SK-N-SH (cell line): ENCODE measurements around the gene NMNAT2. TPM values are rescaled to one million over a fixed set of nuclear protein-coding genes. Genes with fewer than 3 reads are reported as not detected.

Experiments used
- CTCF ChIA-PET: fragments of 300-600, 350-600 bp; formaldehyde crosslinking; extraction: SDS; loops from one replicate; lab custom pipeline; 2021; lab: Yijun Ruan, JAX
- POLR2A ChIA-PET: fragments of 350-600 bp; sonication (Branson Sonifier 250); formaldehyde crosslinking; extraction: SDS; loops from one replicate; lab custom pipeline; 2020; ENCODE audit warnings: antibody characterized with exemption, inconsistent platforms; lab: Yijun Ruan, JAX
- DNase-seq: peaks from one replicate; pipeline ENCODE4 v3.0.0; 2012
- H2AFZ ChIP-seq: fragments of 200-600 bp; sonication (generic); 2 replicates; pipeline ENCODE4 v1.8.1; 2016; ENCODE audit warnings: antibody characterized with exemption, mild to moderate bottlenecking, low read depth
- H3F3A ChIP-seq: fragments of 200-600 bp; sonication (generic); replicated peaks from 2 replicates; pipeline ENCODE3; 2016; ENCODE audit warnings: antibody characterized with exemption, mild to moderate bottlenecking; ENCODE audit not compliant: insufficient read depth
- H3K27ac ChIP-seq, 2 experiments: fragments of 200-500 bp in 1 of 2; fragments of 200-600 bp in 1 of 2; sonication (Bioruptor generic) in 1 of 2; sonication (generic), shearing (Covaris generic) in 1 of 2; 2 replicates each; pipeline versions ENCODE4 v1.5.1 to v1.6.1; 2014 to 2016; ENCODE audit warnings: low read depth in 2 of 2, inconsistent platforms in 1 of 2, low read length in 1 of 2, mild to moderate bottlenecking in 1 of 2, mixed read lengths in 1 of 2
- H3K27me3 ChIP-seq: fragments of 200-600 bp; sonication (generic), shearing (Covaris generic); 2 replicates; pipeline ENCODE4 v1.6.1; 2016; ENCODE audit warnings: mixed run types; ENCODE audit not compliant: insufficient read depth
- H3K36me3 ChIP-seq, 2 experiments: fragments of 200-500 bp in 1 of 2; fragments of 200-600 bp in 1 of 2; sonication (Bioruptor generic) in 1 of 2; sonication (generic) in 1 of 2; replicated peaks in 1 of 2; 2 replicates each; pipeline versions ENCODE3 to v1.5.1; 2014 to 2016; ENCODE audit warnings: low read length in 1 of 2, mild to moderate bottlenecking in 1 of 2; ENCODE audit not compliant: insufficient read depth in 2 of 2, control insufficient read depth in 1 of 2
- H3K4me1 ChIP-seq, 2 experiments: fragments of 200-500 bp in 1 of 2; fragments of 200-600 bp in 1 of 2; sonication (Bioruptor generic) in 1 of 2; sonication (generic), shearing (Covaris generic) in 1 of 2; 2 replicates each; pipeline versions ENCODE4 v1.5.1 to v1.6.1; 2014 to 2016; ENCODE audit warnings: low read depth in 1 of 2, low read length in 1 of 2, mixed run types in 1 of 2; ENCODE audit not compliant: insufficient read depth in 2 of 2, control insufficient read depth in 1 of 2
- H3K4me2 ChIP-seq: fragments of 200-600 bp; sonication (generic), shearing (Covaris generic); 2 replicates; pipeline ENCODE4 v1.6.1; 2017; ENCODE audit warnings: mixed run types
- H3K4me3 ChIP-seq, 2 experiments: fragments of 200-500 bp in 1 of 2; fragments of 200-600 bp in 1 of 2; sonication (Bioruptor generic) in 1 of 2; sonication (generic), shearing (Covaris generic) in 1 of 2; 2 replicates each; pipeline versions ENCODE4 v1.5.1 to v1.8.1; 2014 to 2016; ENCODE audit warnings: low read depth in 2 of 2, inconsistent platforms in 1 of 2, low read length in 1 of 2, mild to moderate bottlenecking in 1 of 2, mixed read lengths in 1 of 2, moderate library complexity in 1 of 2
- H3K79me2 ChIP-seq: fragments of 200-600 bp; sonication (generic); 2 replicates; pipeline ENCODE4 v1.8.1; 2017; ENCODE audit warnings: mild to moderate bottlenecking; ENCODE audit not compliant: insufficient read depth
- H3K9ac ChIP-seq: fragments of 200-600 bp; sonication (generic); 2 replicates; pipeline ENCODE4 v1.6.1; 2017; ENCODE audit warnings: mixed run types
- H3K9me2 ChIP-seq: fragments of 200-600 bp; sonication (generic); 2 replicates; pipeline ENCODE4 v1.6.1; 2017; ENCODE audit warnings: mixed run types
- H3K9me3 ChIP-seq: fragments of 200-600 bp; sonication (generic); 2 replicates; pipeline ENCODE4 v1.6.1; 2017; ENCODE audit warnings: mixed run types, mild to moderate bottlenecking, moderate library complexity
- H4K20me1 ChIP-seq: fragments of 200-600 bp; sonication (generic); 2 replicates; pipeline ENCODE4 v1.6.1; 2017; ENCODE audit warnings: mild to moderate bottlenecking, mixed run types; ENCODE audit not compliant: insufficient read depth
- EP300 ChIP-seq, 2 experiments: IDR thresholded peaks; 2 replicates each; pipeline versions ENCODE4 v1.4.0 to v1.6.1; 2012; ENCODE audit warnings: borderline replicate concordance in 1 of 2, low read depth in 1 of 2, low read length in 1 of 2
- EZH2phosphoT487 ChIP-seq: fragments of 200-600 bp; sonication (generic); IDR thresholded peaks from 2 replicates; pipeline ENCODE4 v1.6.1; 2017; ENCODE audit warnings: low read depth, mixed run types, mild to moderate bottlenecking, antibody characterized with exemption, moderate library complexity, borderline replicate concordance
- FOXJ3 ChIP-seq: sonication (generic); formaldehyde crosslinking; IDR thresholded peaks from 2 replicates; pipeline ENCODE4 v1.5.1; 2020; ENCODE audit warnings: mild to moderate bottlenecking, missing genetic modification reagents
- FOXM1 ChIP-seq: IDR thresholded peaks from 2 replicates; pipeline ENCODE4 v1.4.0; 2012; ENCODE audit warnings: low read depth, mild to moderate bottlenecking
- GABPA ChIP-seq: IDR thresholded peaks from 2 replicates; pipeline ENCODE4 v1.4.0; 2012; ENCODE audit warnings: low read depth, mild to moderate bottlenecking
- GATA2 ChIP-seq: sonication (generic); formaldehyde crosslinking; IDR thresholded peaks from 2 replicates; pipeline ENCODE4 v1.5.0; 2020; ENCODE audit warnings: mild to moderate bottlenecking, missing genetic modification reagents
- JUND ChIP-seq: IDR thresholded peaks from 2 replicates; pipeline ENCODE4 v1.4.0; 2012
- MEF2A ChIP-seq: IDR thresholded peaks from 2 replicates; pipeline ENCODE4 v1.4.0; 2012; ENCODE audit warnings: low read depth, borderline replicate concordance
- MXI1 ChIP-seq: IDR thresholded peaks from 2 replicates; pipeline ENCODE4 v1.6.1; 2012; ENCODE audit warnings: mild to moderate bottlenecking, low read depth, low read length, improper control_type of control experiment
- NRF1 ChIP-seq: IDR thresholded peaks from 2 replicates; pipeline ENCODE4 v1.6.1; 2012; ENCODE audit warnings: low read depth, mild to moderate bottlenecking, low read length
- POLR2AphosphoS5 ChIP-seq: IDR thresholded peaks from 2 replicates; pipeline ENCODE4 v1.6.1; 2012; ENCODE audit warnings: low read depth, low read length
- RFX5 ChIP-seq: IDR thresholded peaks from 2 replicates; pipeline ENCODE4 v1.6.1; 2012; ENCODE audit warnings: mild to moderate bottlenecking, improper control_type of control experiment, low read length
- RXRA ChIP-seq: IDR thresholded peaks from 2 replicates; pipeline ENCODE4 v1.4.0; 2012; ENCODE audit warnings: low read depth, mild to moderate bottlenecking, borderline replicate concordance
- SIN3A ChIP-seq: IDR thresholded peaks from 2 replicates; pipeline ENCODE4 v1.6.1; 2012; ENCODE audit warnings: low read depth, mild to moderate bottlenecking, low read length, moderate library complexity, borderline replicate concordance
- TCF12 ChIP-seq: IDR thresholded peaks from 2 replicates; pipeline ENCODE4 v1.4.0; 2012
- WGBS: methylation state at CpG from one replicate; pipeline ENCODE4 v1.1.6; 2017; ENCODE audit warnings: low lambda C conversion rate; 5-methylcytosine and 5-hydroxymethylcytosine counted together
- polyA plus RNA-seq, 3 experiments: library from polyadenylated mRNA; depleted of rRNA; stranded (reverse); fragments of >200 nt; gene quantifications; 2 replicates each; pipeline ENCODE4 v1.2.3, GENCODE V29; 2012
- TF ChIP-seq, protein P1 (sequence below): IDR thresholded peaks from 2 replicates; pipeline ENCODE4 v1.4.0; 2012; ENCODE audit warnings: low read depth, borderline replicate concordance
- TF ChIP-seq, protein P2 (sequence below): IDR thresholded peaks from 2 replicates; pipeline ENCODE4 v1.6.1; 2012; ENCODE audit warnings: mild to moderate bottlenecking, low read depth, low read length, moderate library complexity
- TF ChIP-seq, protein P3 (sequence below): IDR thresholded peaks from 2 replicates; pipeline ENCODE4 v1.4.0; 2012; ENCODE audit warnings: low read depth, borderline replicate concordance
- TF ChIP-seq, protein P4 (sequence below): IDR thresholded peaks from 2 replicates; pipeline ENCODE4 v1.4.0; 2012; ENCODE audit warnings: low read depth

The NMNAT2 gene
- polyA plus RNA-seq, 1 of the 3 experiments (the other 2 are of a cell fraction): 0.07 TPM

DNA sequence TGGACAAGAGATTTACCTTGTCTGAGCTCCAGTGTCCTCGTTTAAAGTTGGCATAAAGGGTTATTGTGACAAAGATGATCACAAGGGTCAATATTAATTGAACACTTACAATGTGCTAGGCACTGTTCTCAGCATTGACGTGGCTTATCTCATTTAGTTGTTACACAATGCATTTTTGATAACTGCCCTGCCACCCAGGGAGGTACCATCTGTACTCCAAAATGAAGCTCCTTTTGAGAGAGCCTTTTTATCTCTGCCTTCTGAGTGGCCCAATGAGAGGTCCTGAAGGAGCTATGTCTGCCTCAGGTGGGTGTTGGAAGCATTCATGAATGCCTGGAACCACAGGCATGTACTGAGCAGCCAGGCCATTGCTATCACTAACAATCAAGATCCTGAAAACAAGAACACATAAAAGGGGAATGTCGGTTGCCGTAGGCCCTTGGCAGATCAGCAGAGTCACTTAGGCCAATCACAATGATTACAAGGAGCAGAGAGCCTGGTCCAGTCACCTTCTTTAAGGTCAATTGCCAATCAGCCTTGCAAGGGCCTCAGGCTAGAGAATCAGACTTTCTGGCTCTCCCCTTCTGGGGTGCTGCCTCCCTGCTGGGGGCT, 78.5 kb downstream of the NMNAT2 start (continued):
- TF ChIP-seq MXI1: no peak
- TF ChIP-seq RXRA: no peak
- TF ChIP-seq GABPA: no peak
- no peak for TF ChIP-seq NRF1

DNA sequence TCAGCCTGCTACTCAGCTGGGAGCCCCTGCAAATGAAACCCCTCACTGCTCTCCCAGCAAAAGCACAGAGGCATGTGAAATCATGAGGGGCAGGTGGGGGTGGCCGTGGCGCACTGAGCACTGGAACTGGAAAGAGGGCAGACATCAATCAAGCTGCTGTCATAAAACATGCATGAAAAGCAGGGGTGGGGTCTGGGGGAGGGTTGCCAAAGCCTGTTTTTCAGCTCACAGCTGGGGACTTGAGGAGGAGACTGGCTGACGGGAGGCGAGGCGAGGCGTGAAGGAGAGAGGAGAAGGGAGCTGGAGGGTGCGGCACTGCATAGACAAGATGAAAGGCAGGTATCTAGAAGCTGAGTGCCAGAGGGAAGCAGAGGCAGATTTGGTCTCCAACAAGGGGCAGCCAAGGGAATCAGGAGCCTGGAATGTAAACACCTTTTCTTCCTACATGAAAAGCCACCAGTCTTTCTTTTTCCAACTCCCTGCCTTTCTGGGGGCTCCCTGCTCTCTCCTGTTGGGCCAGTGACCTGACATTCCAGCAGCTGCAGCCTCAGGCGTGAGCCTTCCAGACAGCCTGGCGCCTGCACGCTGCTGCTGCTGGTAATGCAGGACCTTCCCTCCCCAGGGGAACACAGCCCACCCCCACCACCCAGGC, 87.0 kb downstream of the NMNAT2 start:
- ChIA-PET CTCF (interaction anchor here (0.6 to 1.2 kb wide), 3 partner anchors 16 to 103 kb away, joined by 3 read pairs; no protein-coding TSS in a partner anchor), POLR2A (no interaction called here)
- H4K20me1 ChIP-seq: no peaks in the 10 kb centered on the region
- no peak overlapping the region for H3K4me3 ChIP-seq
- no peak for TF ChIP-seq GATA2
- TF ChIP-seq GABPA: no peak
- no peak for TF ChIP-seq JUND
- TF ChIP-seq, protein P1, sequence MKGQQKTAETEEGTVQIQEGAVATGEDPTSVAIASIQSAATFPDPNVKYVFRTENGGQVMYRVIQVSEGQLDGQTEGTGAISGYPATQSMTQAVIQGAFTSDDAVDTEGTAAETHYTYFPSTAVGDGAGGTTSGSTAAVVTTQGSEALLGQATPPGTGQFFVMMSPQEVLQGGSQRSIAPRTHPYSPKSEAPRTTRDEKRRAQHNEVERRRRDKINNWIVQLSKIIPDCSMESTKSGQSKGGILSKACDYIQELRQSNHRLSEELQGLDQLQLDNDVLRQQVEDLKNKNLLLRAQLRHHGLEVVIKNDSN: no peak
- TF ChIP-seq FOXM1: no peak
- no peak for TF ChIP-seq EZH2phosphoT487
- TF ChIP-seq, protein P2, sequence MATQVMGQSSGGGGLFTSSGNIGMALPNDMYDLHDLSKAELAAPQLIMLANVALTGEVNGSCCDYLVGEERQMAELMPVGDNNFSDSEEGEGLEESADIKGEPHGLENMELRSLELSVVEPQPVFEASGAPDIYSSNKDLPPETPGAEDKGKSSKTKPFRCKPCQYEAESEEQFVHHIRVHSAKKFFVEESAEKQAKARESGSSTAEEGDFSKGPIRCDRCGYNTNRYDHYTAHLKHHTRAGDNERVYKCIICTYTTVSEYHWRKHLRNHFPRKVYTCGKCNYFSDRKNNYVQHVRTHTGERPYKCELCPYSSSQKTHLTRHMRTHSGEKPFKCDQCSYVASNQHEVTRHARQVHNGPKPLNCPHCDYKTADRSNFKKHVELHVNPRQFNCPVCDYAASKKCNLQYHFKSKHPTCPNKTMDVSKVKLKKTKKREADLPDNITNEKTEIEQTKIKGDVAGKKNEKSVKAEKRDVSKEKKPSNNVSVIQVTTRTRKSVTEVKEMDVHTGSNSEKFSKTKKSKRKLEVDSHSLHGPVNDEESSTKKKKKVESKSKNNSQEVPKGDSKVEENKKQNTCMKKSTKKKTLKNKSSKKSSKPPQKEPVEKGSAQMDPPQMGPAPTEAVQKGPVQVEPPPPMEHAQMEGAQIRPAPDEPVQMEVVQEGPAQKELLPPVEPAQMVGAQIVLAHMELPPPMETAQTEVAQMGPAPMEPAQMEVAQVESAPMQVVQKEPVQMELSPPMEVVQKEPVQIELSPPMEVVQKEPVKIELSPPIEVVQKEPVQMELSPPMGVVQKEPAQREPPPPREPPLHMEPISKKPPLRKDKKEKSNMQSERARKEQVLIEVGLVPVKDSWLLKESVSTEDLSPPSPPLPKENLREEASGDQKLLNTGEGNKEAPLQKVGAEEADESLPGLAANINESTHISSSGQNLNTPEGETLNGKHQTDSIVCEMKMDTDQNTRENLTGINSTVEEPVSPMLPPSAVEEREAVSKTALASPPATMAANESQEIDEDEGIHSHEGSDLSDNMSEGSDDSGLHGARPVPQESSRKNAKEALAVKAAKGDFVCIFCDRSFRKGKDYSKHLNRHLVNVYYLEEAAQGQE: no peak
- TF ChIP-seq POLR2AphosphoS5: no peak
- TF ChIP-seq, protein P3, sequence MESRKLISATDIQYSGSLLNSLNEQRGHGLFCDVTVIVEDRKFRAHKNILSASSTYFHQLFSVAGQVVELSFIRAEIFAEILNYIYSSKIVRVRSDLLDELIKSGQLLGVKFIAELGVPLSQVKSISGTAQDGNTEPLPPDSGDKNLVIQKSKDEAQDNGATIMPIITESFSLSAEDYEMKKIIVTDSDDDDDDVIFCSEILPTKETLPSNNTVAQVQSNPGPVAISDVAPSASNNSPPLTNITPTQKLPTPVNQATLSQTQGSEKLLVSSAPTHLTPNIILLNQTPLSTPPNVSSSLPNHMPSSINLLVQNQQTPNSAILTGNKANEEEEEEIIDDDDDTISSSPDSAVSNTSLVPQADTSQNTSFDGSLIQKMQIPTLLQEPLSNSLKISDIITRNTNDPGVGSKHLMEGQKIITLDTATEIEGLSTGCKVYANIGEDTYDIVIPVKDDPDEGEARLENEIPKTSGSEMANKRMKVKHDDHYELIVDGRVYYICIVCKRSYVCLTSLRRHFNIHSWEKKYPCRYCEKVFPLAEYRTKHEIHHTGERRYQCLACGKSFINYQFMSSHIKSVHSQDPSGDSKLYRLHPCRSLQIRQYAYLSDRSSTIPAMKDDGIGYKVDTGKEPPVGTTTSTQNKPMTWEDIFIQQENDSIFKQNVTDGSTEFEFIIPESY: no peak
- no peak for TF ChIP-seq TCF12
- no peak for TF ChIP-seq MEF2A
- TF ChIP-seq, protein P4, sequence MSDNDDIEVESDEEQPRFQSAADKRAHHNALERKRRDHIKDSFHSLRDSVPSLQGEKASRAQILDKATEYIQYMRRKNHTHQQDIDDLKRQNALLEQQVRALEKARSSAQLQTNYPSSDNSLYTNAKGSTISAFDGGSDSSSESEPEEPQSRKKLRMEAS: no peak
- no peak for TF ChIP-seq SIN3A
- TF ChIP-seq RFX5: no peak
- no peak for TF ChIP-seq FOXJ3 (CRISPR knock-in tag)
- no peak for TF ChIP-seq EP300 (IDR thresholded peaks at IDR 0.05; ENCODE audit: borderline replicate concordance in 1 of 2, low read depth in 1 of 2, low read length in 1 of 2)
- DNase-seq: peak; percentile 40
- no peaks in the 10 kb centered on the region for H3K9me3 ChIP-seq
- 60% methylated on average over 10 of the region's 10 CpGs for WGBS
- H3K27me3 ChIP-seq: peaks cover 12% of the 10 kb centered on the region; the same call in 1 of the 2 replicates
- H2AFZ ChIP-seq: no peak overlapping the region
- H3K27ac ChIP-seq: no peak overlapping the region
- H3F3A ChIP-seq: no peaks in the 10 kb centered on the region
- no peak overlapping the region for H3K9ac ChIP-seq
- H3K79me2 ChIP-seq: no peaks in the 10 kb centered on the region
- H3K9me2 ChIP-seq: no peaks in the 10 kb centered on the region
- no peaks in the 10 kb centered on the region for H3K36me3 ChIP-seq
- H3K4me2 ChIP-seq: no peak overlapping the region
- H3K4me1 ChIP-seq: peaks cover 0 to 5% of the 10 kb centered on the region in 2 experiments; a peak in 1 of 4 replicates
